Fibroblast of upper back skin (primary cell): ENCODE results near the gene PPP2R2B.

ENCODE experiments used
- DNase-seq: peaks from one replicate; pipeline ENCODE4 v3.0.0-alpha.2; 2013

The PPP2R2B gene

DNA sequence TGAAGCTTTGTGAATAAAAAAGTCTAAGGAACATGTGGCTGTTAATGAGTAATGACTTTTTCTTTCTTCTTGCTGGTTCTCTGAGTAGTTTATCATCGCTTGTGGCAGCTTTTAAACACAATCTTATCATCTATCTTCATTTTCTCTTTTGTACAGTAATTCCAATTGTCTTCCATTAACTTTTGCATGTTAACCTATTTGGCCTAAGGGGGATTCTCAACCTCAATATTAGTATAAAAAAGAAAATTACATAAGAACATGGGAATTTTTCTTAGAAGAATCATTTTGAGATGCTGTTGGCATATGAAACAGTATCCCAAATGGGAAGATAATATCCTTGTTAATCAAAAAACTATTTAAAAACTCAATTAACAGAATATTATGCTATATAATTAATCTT, 182.9 kb downstream of the PPP2R2B start:
- no peak for DNase-seq

DNA sequence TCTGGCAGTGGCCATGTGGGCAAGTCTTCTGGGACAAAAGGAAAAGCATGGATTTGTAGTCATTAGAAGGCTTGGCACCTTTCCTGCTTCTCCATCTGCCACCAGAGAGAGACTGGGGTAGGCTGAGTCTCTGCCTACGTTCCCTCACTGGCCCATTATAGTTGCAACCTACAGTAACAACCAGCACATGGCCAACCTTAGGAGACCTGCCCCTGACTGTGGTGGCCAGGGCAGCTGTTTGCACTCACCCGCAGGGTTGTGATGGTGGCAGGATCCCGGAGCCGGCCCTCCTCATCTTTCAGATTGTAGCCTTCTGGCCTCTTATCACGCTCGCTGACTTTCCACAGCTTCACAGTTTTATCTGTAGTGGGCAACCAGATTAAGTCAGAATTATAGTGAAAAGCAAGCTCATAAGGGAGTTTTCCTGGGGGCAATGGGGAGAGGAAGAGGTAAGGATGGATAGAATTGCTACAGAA, 187.6 kb downstream of the PPP2R2B start:
- no peak for DNase-seq

DNA sequence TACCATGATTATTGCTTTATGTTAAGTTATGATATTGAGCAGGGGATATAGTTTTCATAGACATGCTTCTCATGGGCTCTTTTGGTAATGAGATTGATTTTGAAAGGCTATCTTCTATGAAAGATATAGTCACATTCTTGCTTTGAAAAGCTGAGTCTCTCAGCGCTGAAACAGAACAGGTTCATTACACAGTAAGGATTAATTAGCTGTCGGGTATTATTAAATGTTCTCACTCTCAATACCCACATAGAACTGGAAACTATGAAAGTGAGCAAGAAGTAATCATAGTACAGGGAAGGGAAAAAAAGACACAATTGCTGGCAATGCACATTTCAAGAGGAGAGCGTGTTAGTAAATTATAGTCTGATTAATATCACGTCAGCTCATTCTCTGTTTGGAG, 190.9 kb downstream of the PPP2R2B start:
- no peak for DNase-seq

DNA sequence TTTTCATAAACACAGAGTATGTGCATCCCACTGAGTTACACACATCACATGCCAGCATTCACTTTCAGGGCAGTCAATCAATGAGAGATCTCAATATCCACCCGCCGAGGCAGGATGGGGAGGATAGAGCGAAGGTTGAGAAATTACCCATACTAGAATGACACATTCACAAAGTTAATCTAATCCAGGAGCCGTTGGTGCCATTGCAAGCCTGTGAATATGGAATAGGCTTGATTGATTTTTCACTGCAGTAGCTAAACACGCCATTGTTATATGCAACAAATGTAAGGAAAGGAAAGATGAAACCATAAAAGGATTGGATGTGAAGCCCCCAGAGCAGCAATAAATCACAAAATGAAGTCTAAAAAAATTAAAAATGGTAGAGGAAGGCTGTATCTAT, 194.7 kb downstream of the PPP2R2B start:
- no peak for DNase-seq

DNA sequence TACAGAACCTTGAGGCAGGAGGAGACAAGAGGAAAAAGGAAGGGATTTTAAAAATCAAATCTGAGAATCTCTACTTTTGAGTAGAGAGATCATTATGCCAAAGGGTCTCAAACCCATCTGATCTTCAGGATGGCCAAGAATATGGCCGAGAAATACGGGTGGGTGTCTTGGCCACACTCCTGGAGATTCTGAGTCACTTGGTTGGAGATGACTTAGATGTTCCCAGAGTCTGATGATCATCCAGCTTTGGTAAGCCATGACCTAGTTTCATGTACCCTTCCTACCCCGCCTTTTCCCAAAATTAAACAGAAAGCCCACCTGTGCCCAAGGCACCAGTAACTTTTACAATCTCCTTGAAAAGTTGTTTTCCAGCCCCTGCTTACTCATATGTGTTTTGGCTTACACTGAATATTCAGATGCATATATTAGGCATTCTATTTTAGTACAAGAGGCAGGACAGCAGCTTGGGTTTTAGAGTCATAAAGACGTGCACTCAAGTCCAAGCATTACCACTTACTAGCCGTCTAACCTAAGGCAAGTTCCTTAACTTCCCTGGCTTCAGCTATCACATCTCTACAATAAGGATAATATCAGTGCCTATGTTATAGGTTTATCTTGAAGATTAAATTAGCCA, 195.5 kb downstream of the PPP2R2B start:
- no peak for DNase-seq

DNA sequence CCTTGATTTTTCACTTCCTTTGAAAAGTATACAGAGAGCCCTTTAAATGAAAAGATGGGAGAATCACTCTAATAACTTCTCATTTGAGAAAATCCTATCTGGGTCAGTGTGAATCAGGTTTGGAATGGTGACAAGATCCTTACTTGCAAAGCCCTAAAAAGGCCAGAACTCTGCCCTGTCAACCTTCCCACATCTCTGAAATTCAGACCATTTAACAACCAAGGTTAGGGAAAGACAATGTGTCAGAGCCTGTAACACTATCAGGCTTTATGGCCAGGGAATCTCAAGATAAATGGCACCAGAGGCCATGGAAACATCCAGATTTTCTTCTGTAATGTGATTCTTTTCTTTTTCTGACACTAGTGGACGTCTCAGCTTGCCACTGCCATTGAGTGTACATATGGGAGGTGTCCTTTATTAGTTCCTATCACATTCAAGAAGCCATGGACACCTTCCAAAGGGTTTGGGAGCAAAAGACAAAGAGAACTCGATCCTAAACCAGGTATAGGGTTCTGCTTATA, 196.9 kb downstream of the PPP2R2B start:
- no peak for DNase-seq

DNA sequence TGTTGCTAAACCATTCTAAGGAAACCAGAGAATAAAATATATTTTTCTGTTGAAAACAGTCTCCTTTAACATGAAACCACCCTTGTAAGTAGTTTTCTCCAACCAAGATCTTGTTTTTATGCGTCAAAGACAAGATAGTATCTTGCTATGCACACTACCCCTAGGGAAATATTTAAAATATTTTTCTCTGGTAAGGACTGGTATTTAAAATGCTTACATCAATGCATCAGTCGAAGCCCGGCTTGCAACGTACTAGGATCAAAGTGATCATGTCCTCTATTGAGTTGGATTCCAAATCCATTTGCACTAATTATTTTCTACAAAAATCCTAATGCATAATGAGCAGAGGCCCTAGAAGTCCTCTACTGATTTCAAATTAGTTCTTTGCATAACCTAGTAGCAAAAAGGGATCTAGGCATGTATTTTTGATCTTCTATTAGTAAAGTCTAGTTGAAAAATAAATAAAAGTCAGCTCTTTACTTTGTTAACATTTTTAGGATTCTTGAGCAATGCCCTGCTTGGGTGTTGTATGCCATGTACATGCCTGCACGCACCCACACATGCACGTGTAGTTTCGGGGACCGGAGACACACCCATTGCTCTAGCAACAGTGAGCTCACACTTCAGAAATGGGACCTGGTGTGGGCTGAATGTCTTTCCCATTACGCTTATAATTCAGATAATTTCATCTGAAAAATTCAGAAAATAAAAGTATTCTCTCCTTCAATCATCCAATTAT, 197.5 kb downstream of the PPP2R2B start:
- no peak for DNase-seq

DNA sequence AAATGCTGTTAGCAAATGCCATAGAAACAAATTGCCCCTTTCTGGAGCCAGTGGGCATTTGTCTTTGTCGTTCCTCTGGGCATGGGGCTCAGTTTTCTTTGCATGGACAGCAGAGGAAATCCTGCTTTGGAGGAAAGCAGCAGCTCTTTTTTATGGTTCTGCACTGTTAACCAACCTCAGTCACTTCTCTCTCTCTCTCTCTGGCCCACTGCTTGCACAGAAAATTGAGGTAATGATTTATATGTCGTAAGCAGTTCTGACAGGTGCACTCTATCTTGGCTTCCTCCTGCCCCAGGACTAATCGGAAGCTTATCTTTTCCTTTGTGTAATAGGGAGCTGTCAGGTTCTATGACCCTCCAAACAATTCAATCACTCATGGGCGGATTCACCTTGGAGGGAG, 202.9 kb downstream of the PPP2R2B start:
- no peak for DNase-seq

DNA sequence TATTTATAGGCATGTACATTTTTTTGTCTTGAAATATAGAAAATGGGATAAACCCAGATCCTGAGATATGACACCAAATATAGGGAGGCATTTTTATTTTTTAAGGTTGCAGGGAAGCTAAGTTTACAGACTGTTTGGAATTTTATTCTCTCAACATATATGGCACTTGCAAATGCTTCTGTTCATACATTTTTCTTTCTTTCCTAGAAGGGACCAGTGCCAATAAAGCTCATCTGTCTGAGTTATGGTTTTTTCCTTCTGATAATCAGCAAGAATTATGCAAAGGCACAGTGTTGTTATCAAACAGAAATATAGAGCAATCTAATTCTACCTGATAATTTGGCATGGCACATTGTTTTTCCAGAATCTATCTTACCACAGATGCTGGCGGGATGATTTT, 205.7 kb downstream of the PPP2R2B start:
- DNase-seq: no peak

DNA sequence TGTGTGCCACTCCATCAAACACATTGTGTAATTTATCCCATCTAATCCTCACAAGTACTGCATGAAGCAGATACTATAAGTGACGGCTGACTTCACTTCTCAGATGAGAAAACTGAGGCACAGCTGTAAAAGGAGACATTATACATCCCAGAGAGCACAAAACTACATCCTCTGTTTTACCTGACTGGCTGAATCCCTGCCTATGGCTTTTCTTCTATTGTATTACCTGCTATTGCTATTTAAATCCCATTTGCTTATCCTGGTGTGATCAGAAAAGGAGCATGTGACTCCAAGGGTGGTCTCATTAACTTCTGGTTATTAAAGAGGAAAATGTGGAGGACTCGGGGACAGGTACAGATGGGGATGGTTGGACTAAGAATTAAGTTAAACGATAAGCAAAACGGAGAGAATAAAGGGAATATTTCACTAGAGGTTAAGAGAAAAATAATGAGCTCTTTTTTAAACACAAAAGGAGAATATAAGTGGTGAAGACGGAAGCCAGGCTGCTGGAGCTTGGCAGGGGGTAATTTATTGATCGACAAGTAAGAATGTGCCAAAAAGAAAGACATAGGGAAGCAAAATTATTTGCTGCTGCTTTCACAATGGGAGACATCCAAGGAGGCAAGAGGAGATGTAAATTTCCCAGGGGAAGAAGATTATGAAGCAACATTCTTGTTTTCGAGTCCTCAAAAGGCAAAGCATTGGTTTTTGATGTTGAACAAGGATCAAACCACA, 206.8 kb downstream of the PPP2R2B start:
- no peak for DNase-seq

DNA sequence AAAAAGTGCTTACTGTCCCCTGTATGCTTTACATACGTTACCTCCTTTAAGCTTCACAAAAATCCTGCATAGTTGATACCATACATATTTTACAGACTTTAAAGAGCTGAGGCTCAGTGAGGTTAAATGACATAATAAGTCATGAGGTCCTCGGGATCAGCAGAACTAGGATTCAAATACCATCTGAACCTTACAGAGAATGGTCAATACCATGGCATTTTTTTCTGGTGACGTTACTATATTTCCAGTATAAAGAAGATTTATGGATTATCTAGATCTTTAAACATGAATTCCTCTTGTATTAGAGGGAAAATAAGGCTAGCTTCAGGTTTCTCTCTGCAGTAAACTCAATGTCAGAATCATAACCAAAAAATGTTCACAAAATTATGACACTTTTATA, 208.9 kb downstream of the PPP2R2B start:
- DNase-seq: peak; percentile 2

DNA sequence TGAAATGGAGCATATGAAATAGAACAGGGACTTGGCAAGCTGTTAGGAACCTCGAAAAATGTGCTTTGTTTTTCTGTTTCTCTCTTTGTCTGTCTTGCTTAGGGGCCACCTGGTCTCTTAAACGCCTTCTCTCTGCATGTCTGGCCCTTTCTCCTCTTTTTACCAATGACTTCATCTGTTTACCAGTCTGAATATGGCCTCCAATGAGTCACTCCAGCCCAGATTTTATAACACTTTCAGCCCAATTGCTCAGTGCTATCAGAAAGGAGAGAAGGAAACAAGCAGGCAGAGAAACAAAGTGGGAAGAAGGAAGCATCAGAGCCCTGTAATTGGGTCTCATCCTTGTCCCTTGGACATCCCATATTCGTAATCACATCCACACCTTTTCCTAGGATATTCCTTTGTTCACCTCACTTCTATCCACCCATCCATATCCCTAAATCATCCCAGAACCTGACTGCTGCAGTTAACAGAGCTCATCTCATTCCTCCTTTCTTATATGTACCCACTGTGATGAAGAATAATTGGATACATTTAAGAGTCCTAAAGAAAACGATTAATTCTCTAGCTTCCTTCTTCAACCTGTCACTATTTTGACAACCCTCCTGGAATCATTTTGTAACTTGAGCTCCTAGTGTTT, 210.8 kb downstream of the PPP2R2B start:
- peak; percentile 20 for DNase-seq

DNA sequence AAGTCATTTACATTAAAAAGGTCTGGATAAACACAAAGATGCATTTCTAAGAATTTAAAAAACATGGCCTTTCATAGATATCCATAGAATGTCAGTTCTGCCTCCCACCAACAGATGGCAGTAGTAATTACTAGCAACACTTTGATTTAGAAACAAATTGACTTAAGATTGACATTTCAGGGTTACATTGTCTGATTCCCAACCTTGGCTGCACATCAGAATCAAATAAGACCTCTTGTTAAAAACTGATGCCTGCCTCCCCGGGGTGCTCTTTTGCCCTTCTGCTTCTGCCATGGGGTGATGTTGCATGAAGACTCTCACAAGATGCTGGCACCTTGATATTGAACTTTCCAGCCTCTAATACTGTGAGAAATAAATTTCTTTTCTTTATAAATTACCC, 216.3 kb downstream of the PPP2R2B start:
- DNase-seq: peak; percentile 8

DNA sequence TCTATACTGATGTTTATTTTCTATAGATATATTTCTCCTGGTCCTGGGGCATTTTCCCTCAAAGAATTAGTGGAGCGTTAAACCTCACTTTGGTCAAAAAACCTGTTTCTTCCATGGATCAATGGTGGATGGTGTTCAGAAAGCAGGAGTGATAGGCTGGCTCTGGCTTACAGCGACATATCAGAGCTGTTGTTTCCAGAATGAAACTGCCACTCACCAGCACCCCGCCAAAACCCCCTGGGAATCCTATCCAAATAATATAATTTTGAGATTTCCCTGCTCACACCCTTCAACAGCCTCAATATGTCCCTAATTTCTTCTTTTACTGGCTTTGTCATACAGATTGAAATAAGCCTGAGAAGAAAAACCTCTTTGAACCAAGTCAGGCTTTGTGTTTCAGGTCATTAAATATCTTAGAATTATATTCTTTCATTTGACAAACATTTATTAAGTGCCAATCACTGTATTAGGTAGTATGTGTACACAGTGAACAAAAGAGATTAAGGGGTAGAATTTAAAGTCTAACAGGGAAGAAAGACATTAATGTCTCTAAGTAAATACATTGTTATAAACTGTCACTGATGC, 218.1 kb downstream of the PPP2R2B start:
- no peak for DNase-seq

DNA sequence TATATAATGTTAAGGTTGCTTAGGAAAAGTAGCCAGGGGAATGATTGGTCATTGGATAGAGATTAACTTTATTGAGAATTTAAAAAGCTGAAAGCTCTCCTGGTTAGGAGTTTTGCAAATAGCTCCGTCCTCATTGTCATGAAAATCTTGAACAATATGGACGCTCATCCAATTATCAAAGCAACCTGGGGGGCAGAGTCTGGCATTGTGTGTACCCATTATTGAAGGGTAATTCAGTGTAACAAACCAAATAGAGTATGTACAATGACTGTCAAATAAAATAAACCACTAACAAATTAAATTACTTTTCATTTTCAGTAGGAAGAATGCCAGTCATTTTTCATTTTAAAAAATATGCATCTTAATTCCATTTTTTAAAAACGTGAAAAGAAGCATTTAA, 218.6 kb downstream of the PPP2R2B start:
- no peak for DNase-seq

DNA sequence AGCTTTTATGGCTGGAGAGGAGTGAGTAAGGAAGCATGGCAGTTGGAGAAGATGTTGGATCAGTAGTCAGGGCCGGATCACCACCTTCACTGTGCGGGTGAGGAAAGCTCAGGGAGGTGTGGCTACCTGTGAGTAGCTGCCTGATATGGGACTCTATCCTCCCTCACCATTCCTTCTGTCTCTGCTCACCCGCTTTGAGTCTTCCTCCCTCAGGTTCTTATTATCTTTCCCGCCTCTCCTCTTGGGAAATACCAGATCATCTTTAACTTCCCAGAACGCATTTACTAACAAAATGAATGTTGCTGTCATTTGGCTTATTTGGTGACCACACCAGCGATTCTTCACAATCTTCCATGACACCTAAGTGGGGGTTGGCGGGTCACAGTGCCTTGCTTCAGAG, 221.9 kb downstream of the PPP2R2B start:
- DNase-seq: no peak

DNA sequence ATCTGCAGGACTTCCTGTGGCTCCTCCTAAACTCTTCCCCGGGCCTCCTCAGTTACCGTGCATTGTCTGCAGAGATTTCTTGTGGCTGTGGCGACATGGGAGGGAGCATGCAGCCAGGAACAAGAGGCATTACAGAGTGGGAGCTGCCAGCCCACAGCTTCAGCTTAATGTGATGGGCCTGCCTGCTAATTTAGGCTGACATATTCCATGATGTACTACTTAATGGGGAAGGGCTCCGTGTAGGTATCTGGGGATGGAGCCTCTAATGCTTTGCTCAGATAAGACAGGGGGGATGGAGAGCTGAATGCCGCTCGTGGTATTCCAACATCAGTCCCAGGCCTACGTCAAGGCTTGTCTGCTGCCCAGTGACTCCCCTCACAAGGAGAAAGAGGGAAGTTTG, 225.0 kb downstream of the PPP2R2B start:
- no peak for DNase-seq

DNA sequence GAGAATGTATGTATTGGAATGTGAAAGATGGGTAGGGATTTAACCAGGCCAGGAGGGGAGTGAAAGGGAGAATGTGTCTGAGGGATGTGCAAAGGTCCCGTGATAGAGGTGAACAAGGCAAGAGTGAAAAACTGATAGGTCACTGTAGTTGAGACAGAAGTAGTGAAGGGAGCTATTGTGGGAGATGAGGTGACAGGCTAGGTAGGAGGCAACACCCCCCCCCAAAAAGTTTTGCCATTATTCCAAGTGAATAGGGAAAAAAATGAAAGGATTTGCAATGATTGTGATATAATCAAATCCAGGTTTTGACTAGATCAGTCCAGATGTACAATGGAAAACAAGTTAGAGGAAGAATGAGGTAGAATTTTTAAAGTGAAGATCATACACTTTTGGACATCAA, 226.0 kb downstream of the PPP2R2B start:
- no peak for DNase-seq

DNA sequence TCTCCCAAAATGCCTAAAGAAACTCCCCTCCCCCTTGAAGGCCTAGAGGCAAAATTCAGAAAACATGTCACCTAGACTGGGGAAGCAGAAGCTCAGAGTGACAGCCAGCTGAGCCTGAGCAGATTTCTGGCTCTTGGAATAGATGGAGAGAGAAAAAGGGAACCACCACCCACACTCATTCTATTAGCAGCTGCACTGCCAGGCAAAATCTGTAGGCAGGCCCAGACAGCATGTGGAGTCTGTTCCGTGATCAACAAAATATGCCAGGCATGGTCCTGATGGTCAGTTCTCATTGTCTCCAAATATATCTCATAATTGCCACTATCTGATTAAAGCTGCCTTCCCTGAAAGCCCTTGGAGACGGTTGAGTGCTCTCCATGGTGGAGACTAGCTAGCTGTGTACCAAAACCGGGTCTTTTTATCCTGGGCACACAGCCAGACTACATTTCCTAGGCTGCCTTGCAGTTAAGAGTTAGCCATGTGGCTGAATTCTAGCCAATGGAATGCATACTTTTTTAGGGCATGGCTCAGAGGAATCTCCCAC, 230.8 kb downstream of the PPP2R2B start:
- DNase-seq: no peak

DNA sequence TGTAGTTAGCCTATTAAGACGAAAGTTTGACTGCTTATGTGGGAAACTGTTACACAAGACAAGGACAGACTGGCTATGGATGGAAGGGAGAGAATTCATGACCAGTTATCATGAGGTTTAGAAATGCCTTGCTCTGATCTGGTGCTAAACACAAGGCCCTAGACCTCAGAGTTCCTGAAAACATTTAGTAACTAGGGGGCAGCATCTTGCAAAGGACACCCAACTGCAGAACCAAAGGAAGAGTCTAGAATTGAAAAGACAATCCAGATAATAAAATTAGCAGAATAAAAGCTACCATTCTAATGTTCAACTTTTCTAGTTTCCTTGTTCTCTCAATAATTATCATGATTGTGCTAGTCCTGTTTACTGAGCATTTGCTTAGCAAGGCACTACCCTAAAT, 232.1 kb downstream of the PPP2R2B start:
- no peak for DNase-seq

DNA sequence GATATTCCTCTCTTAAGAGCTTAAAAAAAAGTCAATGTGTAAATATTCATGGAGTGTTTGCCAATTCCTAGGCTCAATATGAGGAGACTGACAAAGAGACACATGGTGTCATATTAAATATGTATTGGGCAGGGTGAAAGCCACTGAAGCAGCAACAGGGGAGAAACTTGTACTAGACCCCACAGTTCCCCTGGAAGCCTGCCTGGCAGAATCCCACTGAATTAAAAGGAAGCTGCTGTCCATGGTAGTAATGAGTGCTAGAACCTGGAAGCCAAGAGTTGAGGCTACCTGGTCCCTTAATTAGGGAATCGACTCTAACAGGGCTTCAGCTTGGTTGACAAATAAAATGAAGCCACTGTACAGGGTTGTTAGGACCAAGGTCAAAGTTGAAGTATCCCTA, 233.2 kb downstream of the PPP2R2B start:
- no peak for DNase-seq

DNA sequence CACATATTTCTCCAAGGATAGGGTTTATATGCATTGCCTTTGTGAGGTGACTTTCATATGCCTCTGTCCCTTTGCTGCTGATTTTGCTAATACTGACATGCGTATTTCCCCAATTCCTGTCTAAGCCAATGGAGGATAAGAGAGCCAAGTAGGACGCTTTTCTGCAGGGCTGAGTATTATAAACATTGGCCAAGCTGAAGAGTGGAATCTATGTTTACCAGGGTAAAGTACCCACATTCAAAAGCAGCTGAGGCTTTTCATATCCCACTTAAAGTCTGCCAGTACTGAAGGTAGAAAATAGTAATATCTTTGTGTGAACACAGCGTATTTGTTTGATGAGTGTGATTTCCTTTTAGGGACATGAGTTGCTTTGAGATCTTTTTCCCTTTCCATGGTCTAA, 233.7 kb downstream of the PPP2R2B start:
- no peak for DNase-seq

DNA sequence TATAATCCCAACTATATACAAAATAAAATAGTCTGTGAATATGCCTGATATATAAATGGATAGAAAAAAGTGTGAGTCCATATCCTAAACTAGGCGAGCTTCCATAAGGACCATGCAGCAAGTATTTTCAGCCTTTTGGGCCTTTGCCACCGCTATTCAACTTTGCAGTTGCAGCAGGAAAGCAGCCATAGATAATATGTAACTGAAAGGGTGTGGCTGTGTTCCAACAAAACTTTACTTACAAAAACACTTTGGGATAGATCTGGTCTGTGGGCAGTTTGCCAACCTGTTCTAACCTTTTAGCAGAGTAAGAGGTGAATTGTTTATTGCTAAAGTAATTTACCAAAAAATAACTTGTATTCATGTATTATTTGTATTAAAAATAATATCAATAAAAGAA, 234.8 kb downstream of the PPP2R2B start:
- DNase-seq: no peak
